IMR-90 (cell line): ENCODE data around the gene ANP32A. TPM values are rescaled to one million over a fixed set of nuclear protein-coding genes. Genes with fewer than 3 reads are reported as not detected.

Experiments used
- ATAC-seq: fragments of 200-7000 bp; cut with Tn5 transposase; 2 replicates; pipeline ENCODE4 v1.9.1; 2020; ENCODE audit warnings: low read depth, mild to moderate bottlenecking, moderate library complexity
- BruUV-seq: library from RNA; stranded (reverse); fragments of 400-500 nt; replicated peaks from 2 replicates; lab custom pipeline; 2021; lab: Mats Ljungman, UMichigan
- CTCF ChIA-PET: fragments of 300-600 bp; formaldehyde crosslinking; extraction: SDS; loops from one replicate; lab custom pipeline; 2021; ENCODE audit warnings: antibody characterized with exemption; lab: Yijun Ruan, JAX
- POLR2A ChIA-PET: fragments of 300-600 bp; sonication (Branson Sonifier 250); formaldehyde crosslinking; loops from one replicate; lab custom pipeline; 2022; ENCODE audit warnings: antibody characterized with exemption; ENCODE audit not compliant: unreplicated experiment; lab: Charles Lee
- DNase-seq: peaks from one replicate; pipeline ENCODE4 v3.0.0; 2013
- H2AFZ ChIP-seq: replicated peaks from 2 replicates; pipeline ENCODE3; 2013; ENCODE audit warnings: low read length, mild to moderate bottlenecking; ENCODE audit not compliant: poor library complexity
- H2AK5ac ChIP-seq: 2 replicates; pipeline ENCODE4 v1.6.1; 2013; ENCODE audit warnings: low read depth, low read length, inconsistent platforms
- H2AK9ac ChIP-seq: replicated peaks from 2 replicates; pipeline ENCODE3; 2013; ENCODE audit warnings: mild to moderate bottlenecking, low read depth, low read length, moderate library complexity; ENCODE audit not compliant: poor library complexity
- H2BK120ac ChIP-seq: 2 replicates; pipeline ENCODE4 v1.6.1; 2013; ENCODE audit warnings: low read depth, low read length, inconsistent platforms
- H2BK15ac ChIP-seq: 3 replicates; pipeline ENCODE4 v1.6.1; 2013; ENCODE audit warnings: low read depth, low read length, inconsistent platforms
- H2BK20ac ChIP-seq: 2 replicates; pipeline ENCODE4 v1.6.1; 2013; ENCODE audit warnings: low read depth, mild to moderate bottlenecking, inconsistent platforms, low read length, moderate library complexity
- H2BK5ac ChIP-seq: 2 replicates; pipeline ENCODE4 v1.6.1; 2013; ENCODE audit warnings: mild to moderate bottlenecking, low read depth, low read length, inconsistent platforms; ENCODE audit not compliant: poor library complexity, severe bottlenecking
- H3K14ac ChIP-seq: replicated peaks from 2 replicates; pipeline ENCODE4 v1.6.1; 2013; ENCODE audit warnings: low read depth, low read length, inconsistent platforms
- H3K18ac ChIP-seq: 2 replicates; pipeline ENCODE4 v1.6.1; 2013; ENCODE audit warnings: low read depth, low read length, control low read depth
- H3K23ac ChIP-seq: 2 replicates; pipeline ENCODE4 v1.6.1; 2013; ENCODE audit warnings: low read depth, low read length, inconsistent platforms
- H3K27ac ChIP-seq: 2 replicates; pipeline ENCODE4 v1.5.1; 2013; ENCODE audit warnings: mild to moderate bottlenecking, control low read depth, low read length; ENCODE audit not compliant: insufficient read depth
- H3K27me3 ChIP-seq: 2 replicates; pipeline ENCODE4 v1.6.1; 2013; ENCODE audit warnings: low read length; ENCODE audit not compliant: control insufficient read depth, insufficient read depth
- H3K36me3 ChIP-seq: 2 replicates; pipeline ENCODE4 v1.6.1; 2013; ENCODE audit warnings: low read length, mixed read lengths; ENCODE audit not compliant: control insufficient read depth, insufficient read depth
- H3K4ac ChIP-seq: 2 replicates; pipeline ENCODE4 v1.6.1; 2013; ENCODE audit warnings: low read depth, low read length, inconsistent platforms
- H3K4me1 ChIP-seq: 2 replicates; pipeline ENCODE4 v1.6.1; 2013; ENCODE audit warnings: low read length, mixed read lengths; ENCODE audit not compliant: control insufficient read depth, insufficient read depth
- H3K4me2 ChIP-seq: 2 replicates; pipeline ENCODE4 v1.6.1; 2013; ENCODE audit warnings: low read depth, mild to moderate bottlenecking, control low read depth, low read length, moderate library complexity
- H3K4me3 ChIP-seq: 2 replicates; pipeline ENCODE4 v1.5.1; 2013; ENCODE audit warnings: low read depth, mild to moderate bottlenecking, control low read depth, low read length, moderate library complexity; ENCODE audit not compliant: insufficient read depth
- H3K56ac ChIP-seq: 2 replicates; pipeline ENCODE4 v1.6.1; 2013; ENCODE audit warnings: low read length, inconsistent platforms; ENCODE audit not compliant: insufficient read depth; ENCODE audit errors: extremely low read depth
- H3K79me1 ChIP-seq, 2 experiments: 2 replicates each; pipeline ENCODE4 v1.6.1; 2013; ENCODE audit warnings: low read length in 2 of 2, inconsistent platforms in 1 of 2, low read depth in 1 of 2
- H3K9ac ChIP-seq: 2 replicates; pipeline ENCODE4 v1.6.1; 2013; ENCODE audit warnings: low read depth, low read length, control low read depth
- H3K9me1 ChIP-seq: 2 replicates; pipeline ENCODE4 v1.6.1; 2013; ENCODE audit warnings: low read length, inconsistent platforms; ENCODE audit not compliant: insufficient read depth
- H3K9me3 ChIP-seq: 2 replicates; pipeline ENCODE4 v1.6.1; 2013; ENCODE audit warnings: low read length; ENCODE audit not compliant: control insufficient read depth, insufficient read depth
- H4K20me1 ChIP-seq: 2 replicates; pipeline ENCODE4 v1.6.1; 2013; ENCODE audit warnings: low read length, inconsistent platforms; ENCODE audit not compliant: insufficient read depth
- H4K5ac ChIP-seq: 2 replicates; pipeline ENCODE4 v1.6.1; 2013; ENCODE audit warnings: mild to moderate bottlenecking, low read depth, low read length, control low read depth
- H4K8ac ChIP-seq, 2 experiments: 2 replicates each; pipeline ENCODE4 v1.6.1; 2013; ENCODE audit warnings: low read depth in 2 of 2, low read length in 2 of 2, control low read depth in 1 of 2, inconsistent platforms in 1 of 2
- H4K91ac ChIP-seq: 2 replicates; pipeline ENCODE4 v1.6.1; 2013; ENCODE audit warnings: low read depth, low read length, inconsistent platforms; ENCODE audit not compliant: insufficient read depth
- BHLHE40 ChIP-seq: fragments of 150-350 bp; IDR thresholded peaks from 2 replicates; pipeline ENCODE4 v1.6.1; 2016; ENCODE audit warnings: mild to moderate bottlenecking, low read depth, low read length
- ELK1 ChIP-seq: fragments of 150-350 bp; IDR thresholded peaks from 2 replicates; pipeline ENCODE4 v1.6.1; 2016; ENCODE audit warnings: low read depth, mild to moderate bottlenecking, low read length, moderate library complexity, borderline replicate concordance
- FOS ChIP-seq: fragments of 150-350 bp; IDR thresholded peaks from 2 replicates; pipeline ENCODE4 v1.6.1; 2016; ENCODE audit warnings: low read depth, low read length
- SMC3 ChIP-seq: fragments of 150-350 bp; IDR thresholded peaks from 2 replicates; pipeline ENCODE4 v1.6.1; 2016; ENCODE audit warnings: low read depth, mild to moderate bottlenecking, antibody characterized with exemption, low read length, moderate library complexity
- WGBS, 2 experiments: methylation state at CpG; one replicate each; pipeline versions ENCODE4 v1.1.5 to v1.1.7; 2013; ENCODE audit warnings: missing lambda C conversion rate in 2 of 2; ENCODE audit not compliant: insufficient read length in 1 of 2; ENCODE audit errors: extremely low coverage in 2 of 2; 5-methylcytosine and 5-hydroxymethylcytosine counted together
- dilution Hi-C: fragments of 300-500 bp; cut with HindIII; formaldehyde crosslinking; loops from one replicate; pipeline ENCODE4 v1.14.3; 2018; ENCODE audit warnings: low sequenced_read_pairs; ENCODE audit not compliant: unreplicated experiment
- in situ Hi-C: fragments of 300-500 bp; cut with MboI; formaldehyde crosslinking; loops from 3 replicates; pipeline ENCODE4 v1.14.3; 2019; ENCODE audit warnings: low sequenced_read_pairs, inconsistent platforms, mixed read lengths
- intact Hi-C: fragments of 100-400 bp; cut with micrococcal nuclease; formaldehyde crosslinking; loops from 2 replicates; pipeline ENCODE4 v1.10.0; 2022
- polyA plus RNA-seq, 3 experiments: library from polyadenylated mRNA; depleted of rRNA; stranded (reverse); fragments of >200 nt; gene quantifications; 2 replicates each; pipeline ENCODE4 v1.2.3, GENCODE V29; 2012; ENCODE audit warnings: low replicate concordance in 1 of 3
- total RNA-seq: library from RNA; depleted of rRNA; stranded (reverse); fragments of >200 nt; gene quantifications from 2 replicates; pipeline ENCODE4 v1.2.3, GENCODE V29; 2012

The ANP32A gene
- total and polyA plus RNA-seq, 2 of the 4 experiments (the other 2 are of a cell fraction), result 62.4 to 72.8 TPM

GRCh38 chr15:68783226-68784058 is 37.3 kb downstream of the ANP32A start (continued):
- no peak for TF ChIP-seq ELK1
- no peak for TF ChIP-seq FOS

GRCh38 chr15:68782589-68783161 is 38.0 kb downstream of the ANP32A start:
- 100% methylated on average over 3 to 5 of the region's 12 CpGs for WGBS, 2 experiments
- no peaks in the 10 kb centered on the region for H3K4me1 ChIP-seq
- TF ChIP-seq SMC3 (no peak), BHLHE40 (no peak)
- no peak overlapping the region for H2AK9ac ChIP-seq
- H3K4me2 ChIP-seq, result no peak overlapping the region
- H2BK15ac ChIP-seq, result no peak overlapping the region
- H4K5ac ChIP-seq, result no peak overlapping the region
- H3K56ac ChIP-seq, result no peak overlapping the region
- H3K9ac ChIP-seq, result no peak overlapping the region
- no peak overlapping the region for H2AFZ ChIP-seq
- peaks cover 12% of the 10 kb centered on the region; the same call in 1 of the 2 replicates for H4K20me1 ChIP-seq
- H2AK5ac ChIP-seq, result no peak overlapping the region
- no peak overlapping the region for H2BK20ac ChIP-seq
- peaks cover 3% of the 10 kb centered on the region; the same call in 1 of the 2 replicates for H3K9me1 ChIP-seq
- no TSS peak for BruUV-seq
- DNase-seq (no peak), ATAC-seq (no peak)
- POLR2A ChIA-PET, result no interaction called here
- dilution Hi-C loops, result no loop called here
- H3K4ac ChIP-seq, result no peak overlapping the region
- no peaks in the 10 kb centered on the region for H3K9me3 ChIP-seq
- no peak overlapping the region for H4K91ac ChIP-seq
- no peak overlapping the region for H3K14ac ChIP-seq
- intact Hi-C loops, result loop anchor here (5.0 kb wide), 1 partner anchor 35 kb away; no protein-coding TSS in a partner anchor
- H3K36me3 ChIP-seq, result peaks cover 56% of the 10 kb centered on the region
- H2BK5ac ChIP-seq, result no peak overlapping the region
- CTCF ChIA-PET, result no interaction called here
- H4K8ac ChIP-seq, result no peak overlapping the region
- H2BK120ac ChIP-seq, result no peak overlapping the region
- no peaks in the 10 kb centered on the region for H3K27me3 ChIP-seq
- H3K23ac ChIP-seq, result no peak overlapping the region
- in situ Hi-C loops, result no loop called here
- peaks cover 14 to 26% of the 10 kb centered on the region in 2 experiments for H3K79me1 ChIP-seq
- H3K4me3 ChIP-seq, result no peak overlapping the region
- no peak overlapping the region for H3K27ac ChIP-seq
- no peak overlapping the region for H3K18ac ChIP-seq
